ENCODE measurements around the gene DTD1.

DTD1 gene

DNA sequence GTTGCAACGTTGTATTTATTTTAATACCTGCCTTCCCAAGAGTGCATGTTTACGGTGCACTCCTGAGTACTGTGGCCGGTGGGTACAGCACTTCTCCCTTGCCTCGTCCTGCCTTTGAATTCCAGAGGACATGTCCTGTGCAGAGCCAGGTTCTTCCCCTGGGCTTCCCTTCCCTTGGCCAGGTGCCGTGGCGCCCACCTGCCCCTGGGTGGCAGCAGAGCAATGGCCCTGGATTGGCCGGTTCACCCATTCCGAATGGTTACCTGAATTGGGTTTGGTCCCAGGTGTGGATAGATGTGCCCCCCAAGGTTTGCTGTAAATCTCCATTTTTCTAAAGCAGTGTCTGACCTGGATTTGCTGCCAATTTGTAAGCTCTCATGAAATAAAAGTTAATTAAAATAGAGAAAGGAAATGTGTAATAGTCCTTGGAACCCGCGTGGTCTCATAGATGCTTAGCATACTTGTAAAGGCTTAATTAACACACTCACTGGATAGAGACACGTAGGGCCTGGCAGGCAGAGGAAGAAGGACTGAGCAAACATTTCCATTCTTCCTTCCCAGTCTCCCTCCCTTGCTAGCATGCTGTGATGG, 40.6 kb downstream of the DTD1 start:
- no peaks in the 10 kb centered on the region for H3K27me3 ChIP-seq (ENCODE audit: insufficient read depth, low read length, poor library complexity, severe bottlenecking)
- no peaks in the 10 kb centered on the region for H3K36me3 ChIP-seq (ENCODE audit: insufficient read depth, low read length)
- TF ChIP-seq, protein P1, sequence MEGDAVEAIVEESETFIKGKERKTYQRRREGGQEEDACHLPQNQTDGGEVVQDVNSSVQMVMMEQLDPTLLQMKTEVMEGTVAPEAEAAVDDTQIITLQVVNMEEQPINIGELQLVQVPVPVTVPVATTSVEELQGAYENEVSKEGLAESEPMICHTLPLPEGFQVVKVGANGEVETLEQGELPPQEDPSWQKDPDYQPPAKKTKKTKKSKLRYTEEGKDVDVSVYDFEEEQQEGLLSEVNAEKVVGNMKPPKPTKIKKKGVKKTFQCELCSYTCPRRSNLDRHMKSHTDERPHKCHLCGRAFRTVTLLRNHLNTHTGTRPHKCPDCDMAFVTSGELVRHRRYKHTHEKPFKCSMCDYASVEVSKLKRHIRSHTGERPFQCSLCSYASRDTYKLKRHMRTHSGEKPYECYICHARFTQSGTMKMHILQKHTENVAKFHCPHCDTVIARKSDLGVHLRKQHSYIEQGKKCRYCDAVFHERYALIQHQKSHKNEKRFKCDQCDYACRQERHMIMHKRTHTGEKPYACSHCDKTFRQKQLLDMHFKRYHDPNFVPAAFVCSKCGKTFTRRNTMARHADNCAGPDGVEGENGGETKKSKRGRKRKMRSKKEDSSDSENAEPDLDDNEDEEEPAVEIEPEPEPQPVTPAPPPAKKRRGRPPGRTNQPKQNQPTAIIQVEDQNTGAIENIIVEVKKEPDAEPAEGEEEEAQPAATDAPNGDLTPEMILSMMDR (conservative IDR thresholded peaks at IDR 0.05; ENCODE audit: low read length): peak; percentile 82
- TF ChIP-seq EZH2phosphoT487 (IDR thresholded peaks at IDR 0.05; ENCODE audit: borderline replicate concordance): no peak
- H3K9me2 ChIP-seq (replicated peaks; ENCODE audit: low read depth, low read length): no peaks in the 10 kb centered on the region
- H3K9me3 ChIP-seq (ENCODE audit: insufficient read depth, low read depth, low read length): no peaks in the 10 kb centered on the region
- no peak overlapping the region for H3K9ac ChIP-seq (ENCODE audit: low read depth, low read length, poor library complexity, severe bottlenecking)
- no peaks in the 10 kb centered on the region for H3K79me2 ChIP-seq (ENCODE audit: insufficient read depth, low read length)
- H3F3A ChIP-seq (ENCODE audit: low read depth): no peaks in the 10 kb centered on the region
- H4K20me1 ChIP-seq (ENCODE audit: insufficient read depth, low read length, poor library complexity, severe bottlenecking): no peaks in the 10 kb centered on the region
- no peak overlapping the region for H3K4me3 ChIP-seq (ENCODE audit: low read length, poor library complexity, severe bottlenecking)
- no peak overlapping the region for H2AFZ ChIP-seq (ENCODE audit: low read length)
- no peaks in the 10 kb centered on the region for H3K4me1 ChIP-seq (ENCODE audit: insufficient read depth, low read length, poor library complexity, severe bottlenecking)
- H3K4me2 ChIP-seq (ENCODE audit: low read depth, low read length, poor library complexity, severe bottlenecking): no peak overlapping the region

- Histone ChIP-seq H3K9me2 (replicated peaks; ENCODE audit: low read depth, low read length) (no peaks in the 10 kb centered on the region), H3K4me2 (ENCODE audit: low read depth, low read length, poor library complexity, severe bottlenecking) (no peak overlapping the region), H3K9ac (ENCODE audit: low read depth, low read length, poor library complexity, severe bottlenecking) (no peak overlapping the region), H3F3A (ENCODE audit: low read depth) (no peaks in the 10 kb centered on the region), H3K27me3 (ENCODE audit: insufficient read depth, low read length, poor library complexity, severe bottlenecking) (no peaks in the 10 kb centered on the region), H3K36me3 (ENCODE audit: insufficient read depth, low read length) (no peaks in the 10 kb centered on the region), H3K4me3 (ENCODE audit: low read length, poor library complexity, severe bottlenecking) (no peak overlapping the region), H2AFZ (ENCODE audit: low read length) (no peak overlapping the region), H4K20me1 (ENCODE audit: insufficient read depth, low read length, poor library complexity, severe bottlenecking) (no peaks in the 10 kb centered on the region), H3K4me1 (ENCODE audit: insufficient read depth, low read length, poor library complexity, severe bottlenecking) (peaks cover 11% of the 10 kb centered on the region), H3K9me3 (ENCODE audit: insufficient read depth, low read depth, low read length) (no peaks in the 10 kb centered on the region), H3K79me2 (ENCODE audit: insufficient read depth, low read length) (no peaks in the 10 kb centered on the region)
- TF ChIP-seq EZH2phosphoT487 (IDR thresholded peaks at IDR 0.05; ENCODE audit: borderline replicate concordance): no peak
- TF ChIP-seq, protein P1 (conservative IDR thresholded peaks at IDR 0.05; ENCODE audit: low read length): peak; percentile 97
Measured at GRCh38 chr20:18632196-18632789, 44.4 kb downstream of the DTD1 start.

DNA sequence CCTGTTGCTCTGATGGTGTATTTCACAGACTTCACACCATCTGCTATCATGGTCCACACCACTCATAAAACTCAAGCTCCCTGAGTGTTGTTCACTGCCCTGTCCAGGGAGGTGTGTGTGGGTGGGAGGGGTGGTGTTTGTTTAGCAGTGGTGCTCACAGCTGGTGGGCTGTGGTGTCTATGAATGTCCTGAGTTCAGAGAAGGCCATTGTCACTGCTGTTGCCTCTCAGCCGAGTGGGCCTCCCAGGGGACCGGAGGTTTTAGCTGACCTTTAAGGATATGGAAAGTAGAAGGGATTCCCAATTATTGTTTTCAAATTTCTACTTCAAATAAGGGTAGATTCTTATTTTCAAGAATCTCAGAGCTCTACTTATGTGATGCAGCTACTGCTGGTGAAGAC, 45.6 kb downstream of the DTD1 start:
- H3K9me3 ChIP-seq (ENCODE audit: insufficient read depth, low read depth, low read length): no peaks in the 10 kb centered on the region
- H3K4me3 ChIP-seq (ENCODE audit: low read length, poor library complexity, severe bottlenecking): no peak overlapping the region
- H3F3A ChIP-seq (ENCODE audit: low read depth): no peaks in the 10 kb centered on the region
- H3K36me3 ChIP-seq (ENCODE audit: insufficient read depth, low read length): no peaks in the 10 kb centered on the region
- no peak overlapping the region for H3K4me2 ChIP-seq (ENCODE audit: low read depth, low read length, poor library complexity, severe bottlenecking)
- no peaks in the 10 kb centered on the region for H3K9me2 ChIP-seq (replicated peaks; ENCODE audit: low read depth, low read length)
- H3K9ac ChIP-seq (ENCODE audit: low read depth, low read length, poor library complexity, severe bottlenecking): no peak overlapping the region
- TF ChIP-seq EZH2phosphoT487 (IDR thresholded peaks at IDR 0.05; ENCODE audit: borderline replicate concordance): no peak
- TF ChIP-seq, protein P1 (conservative IDR thresholded peaks at IDR 0.05; ENCODE audit: low read length): no peak
- no peak overlapping the region for H2AFZ ChIP-seq (ENCODE audit: low read length)
- H3K79me2 ChIP-seq (ENCODE audit: insufficient read depth, low read length): no peaks in the 10 kb centered on the region
- H3K4me1 ChIP-seq (ENCODE audit: insufficient read depth, low read length, poor library complexity, severe bottlenecking): peaks cover 13% of the 10 kb centered on the region
- H3K27me3 ChIP-seq (ENCODE audit: insufficient read depth, low read length, poor library complexity, severe bottlenecking): no peaks in the 10 kb centered on the region
- no peaks in the 10 kb centered on the region for H4K20me1 ChIP-seq (ENCODE audit: insufficient read depth, low read length, poor library complexity, severe bottlenecking)

Data from Loucy (cell line).